Fibroblast of lung (primary cell): ENCODE data around the gene GID8. TPM values are rescaled to one million over a fixed set of nuclear protein-coding genes. Genes with fewer than 3 reads are reported as not detected.

ENCODE experiments used
- DNase-seq, 2 donors: peaks; one replicate each; pipeline versions ENCODE4 v3.0.0 to v3.0.0-alpha.2; 2010; ENCODE audit warnings: low read depth in 2 of 2
- H2AFZ ChIP-seq: 2 replicates; pipeline ENCODE4 v1.5.1; 2012; ENCODE audit warnings: low read length, control low read depth, inconsistent platforms
- H3K27ac ChIP-seq: 2 replicates; pipeline ENCODE4 v1.5.1; 2011; ENCODE audit warnings: low read length, control low read depth; ENCODE audit not compliant: insufficient read depth
- H3K27me3 ChIP-seq: 2 replicates; pipeline ENCODE4 v1.5.1; 2011; ENCODE audit warnings: mild to moderate bottlenecking, low read length; ENCODE audit not compliant: control insufficient read depth, insufficient read depth
- H3K36me3 ChIP-seq: 2 replicates; pipeline ENCODE4 v1.5.1; 2011; ENCODE audit warnings: low read length; ENCODE audit not compliant: control insufficient read depth, insufficient read depth
- H3K4me1 ChIP-seq: 2 replicates; pipeline ENCODE4 v1.5.1; 2011; ENCODE audit warnings: low read length; ENCODE audit not compliant: control insufficient read depth, insufficient read depth; ENCODE audit errors: extremely low read depth
- H3K4me2 ChIP-seq: 2 replicates; pipeline ENCODE4 v1.5.1; 2011; ENCODE audit warnings: low read length, control low read depth; ENCODE audit not compliant: insufficient read depth; ENCODE audit errors: extremely low read depth
- H3K4me3 ChIP-seq, 4 experiments: fragments of 200-600 bp in 1 of 4; sonication (generic) in 1 of 4; replicated peaks in 1 of 4; 2 replicates each; pipeline ENCODE4 v1.5.1; 2011 to 2016; ENCODE audit warnings: low read length in 4 of 4, low read depth in 3 of 4, mild to moderate bottlenecking in 3 of 4, control low read depth in 2 of 4, inconsistent platforms in 1 of 4, mixed read lengths in 1 of 4; ENCODE audit not compliant: insufficient read depth in 1 of 4; ENCODE audit errors: control extremely low read depth in 1 of 4
- H3K79me2 ChIP-seq: 2 replicates; pipeline ENCODE4 v1.5.1; 2012; ENCODE audit warnings: mild to moderate bottlenecking, low read length, inconsistent platforms; ENCODE audit not compliant: control insufficient read depth, insufficient read depth
- H3K9ac ChIP-seq: 2 replicates; pipeline ENCODE4 v1.5.1; 2011; ENCODE audit warnings: mild to moderate bottlenecking, low read length, control low read depth; ENCODE audit not compliant: insufficient read depth
- H3K9me3 ChIP-seq: 2 replicates; pipeline ENCODE4 v1.5.1; 2012; ENCODE audit warnings: low read depth, low read length; ENCODE audit not compliant: control insufficient read depth, insufficient read depth
- H4K20me1 ChIP-seq: 2 replicates; pipeline ENCODE4 v1.5.1; 2011; ENCODE audit warnings: low read length; ENCODE audit not compliant: control insufficient read depth, insufficient read depth; ENCODE audit errors: extremely low read depth
- CTCF ChIP-seq, 2 donors: IDR thresholded peaks in 1 of 2; conservative IDR thresholded peaks in 1 of 2; 1 replicate in 1 of 2; 2 replicates in 1 of 2; pipeline ENCODE4 v1.5.1; 2011 to 2012; ENCODE audit warnings: low read length in 2 of 2, control low read depth in 1 of 2, inconsistent platforms in 1 of 2, low read depth in 1 of 2, mild to moderate bottlenecking in 1 of 2
- EZH2 ChIP-seq: IDR thresholded peaks from 2 replicates; pipeline ENCODE4 v1.5.1; 2012; ENCODE audit warnings: low read length, control low read depth, mild to moderate bottlenecking; ENCODE audit errors: missing control alignments
- polyA plus RNA-seq, 2 donors: library from polyadenylated mRNA; depleted of rRNA in 1 of 2; stranded (reverse) in 1 of 2; unstranded in 1 of 2; fragments of >200 nt; gene quantifications; 2 replicates each; pipeline ENCODE4 v1.2.1, GENCODE V29; 2011 to 2012; ENCODE audit warnings: missing spikeins in 1 of 2
- total RNA-seq: library from RNA; depleted of rRNA; stranded (reverse); fragments of >200 nt; gene quantifications from 2 replicates; pipeline ENCODE4 v1.2.1, GENCODE V29; 2014

Gene GID8
- total and polyA plus RNA-seq, 2 donors (not counting 1 experiment from before 2014, with no cell fraction given) = 23.0 to 33.9 TPM

GRCh38 chr20:62923669-62924441, 14.1 kb upstream of the GID8 start:
- H4K20me1 ChIP-seq = peaks cover 9% of the 10 kb centered on the region

GRCh38 chr20:62924442-62925075, 13.4 kb upstream of the GID8 start:
- peak; percentile 49 to 55 for DNase-seq
- peak overlapping the region; percentile 99 for H3K4me2 ChIP-seq
- H3K27me3 ChIP-seq = no peaks in the 10 kb centered on the region
- H4K20me1 ChIP-seq = peaks cover 9% of the 10 kb centered on the region
- peak overlapping the region; percentile 93 for H3K9ac ChIP-seq
- H3K79me2 ChIP-seq = peaks cover 94% of the 10 kb centered on the region
- TF ChIP-seq EZH2 = no peak
- no peak for TF ChIP-seq CTCF (conservative IDR thresholded peaks at IDR 0.05 in 1 of 2, IDR thresholded peaks at IDR 0.05 in 1 of 2; ENCODE audit: low read depth in 1 of 2, low read length in 2 of 2)
- H3K27ac ChIP-seq = peak overlapping the region; percentile 85
- no peaks in the 10 kb centered on the region for H3K9me3 ChIP-seq
- peak overlapping the region; percentile 90 to 96 (median 92) for H3K4me3 ChIP-seq
- no peaks in the 10 kb centered on the region for H3K36me3 ChIP-seq
- peaks cover 19% of the 10 kb centered on the region for H3K4me1 ChIP-seq
- H2AFZ ChIP-seq = no peak overlapping the region

More at GRCh38 chr20:62923669-62924441, 14.1 kb upstream of the GID8 start:
- Histone ChIP-seq H3K9me3 (no peaks in the 10 kb centered on the region), H3K27me3 (no peaks in the 10 kb centered on the region), H3K4me2 (peak overlapping the region; percentile 99), H3K36me3 (no peaks in the 10 kb centered on the region), H3K4me1 (peaks cover 19% of the 10 kb centered on the region), H3K27ac (peak overlapping the region; percentile 85), H3K79me2 (peaks cover 96% of the 10 kb centered on the region), H2AFZ (no peak overlapping the region), H3K4me3 (peak overlapping the region; percentile 90 to 96 (median 92)), H3K9ac (no peak overlapping the region)
- TF ChIP-seq CTCF (conservative IDR thresholded peaks at IDR 0.05 in 1 of 2, IDR thresholded peaks at IDR 0.05 in 1 of 2; ENCODE audit: low read depth in 1 of 2, low read length in 2 of 2) (no peak), EZH2 (no peak)
- no peak for DNase-seq

GRCh38 chr20:62925076-62925419, 12.9 kb upstream of the GID8 start:
- peak overlapping the region; percentile 90 to 96 (median 92) for H3K4me3 ChIP-seq
- no peak overlapping the region for H2AFZ ChIP-seq
- peak overlapping the region; percentile 93 for H3K9ac ChIP-seq
- peaks cover 19% of the 10 kb centered on the region for H3K4me1 ChIP-seq
- no peaks in the 10 kb centered on the region for H3K36me3 ChIP-seq
- no peak for DNase-seq
- no peaks in the 10 kb centered on the region for H3K9me3 ChIP-seq
- peak overlapping the region; percentile 85 for H3K27ac ChIP-seq
- H4K20me1 ChIP-seq = peaks cover 9% of the 10 kb centered on the region
- no peaks in the 10 kb centered on the region for H3K27me3 ChIP-seq
- H3K4me2 ChIP-seq = peak overlapping the region; percentile 99
- no peak for TF ChIP-seq EZH2
- no peak for TF ChIP-seq CTCF (conservative IDR thresholded peaks at IDR 0.05 in 1 of 2, IDR thresholded peaks at IDR 0.05 in 1 of 2; ENCODE audit: low read depth in 1 of 2, low read length in 2 of 2)
- peaks cover 93% of the 10 kb centered on the region for H3K79me2 ChIP-seq
